Mucosa of gallbladder (tissue), 1 donor: ENCODE results near the gene CYP4A22. TPM values are rescaled to one million over a fixed set of nuclear protein-coding genes. Genes with fewer than 3 reads are reported as not detected.
"Not testable (repeated sequence)": the region's sequence is repeated elsewhere in the genome, so short reads cannot be mapped to it uniquely, and the experiment has no call there.

ENCODE experiments used
- DNase-seq: peaks from one replicate; pipeline ENCODE4 v3.0.0-alpha.2; 2020; ENCODE audit warnings: low spot score
- total RNA-seq: library from RNA; stranded (reverse); gene quantifications from one replicate; pipeline ENCODE4 v1.2.1, GENCODE V29; 2021
- donor health status: DM: no; HTN: no; CAD: no.

CYP4A22 gene
- total RNA-seq, 1 donor from 2014 or later = 0.86 TPM

DNA sequence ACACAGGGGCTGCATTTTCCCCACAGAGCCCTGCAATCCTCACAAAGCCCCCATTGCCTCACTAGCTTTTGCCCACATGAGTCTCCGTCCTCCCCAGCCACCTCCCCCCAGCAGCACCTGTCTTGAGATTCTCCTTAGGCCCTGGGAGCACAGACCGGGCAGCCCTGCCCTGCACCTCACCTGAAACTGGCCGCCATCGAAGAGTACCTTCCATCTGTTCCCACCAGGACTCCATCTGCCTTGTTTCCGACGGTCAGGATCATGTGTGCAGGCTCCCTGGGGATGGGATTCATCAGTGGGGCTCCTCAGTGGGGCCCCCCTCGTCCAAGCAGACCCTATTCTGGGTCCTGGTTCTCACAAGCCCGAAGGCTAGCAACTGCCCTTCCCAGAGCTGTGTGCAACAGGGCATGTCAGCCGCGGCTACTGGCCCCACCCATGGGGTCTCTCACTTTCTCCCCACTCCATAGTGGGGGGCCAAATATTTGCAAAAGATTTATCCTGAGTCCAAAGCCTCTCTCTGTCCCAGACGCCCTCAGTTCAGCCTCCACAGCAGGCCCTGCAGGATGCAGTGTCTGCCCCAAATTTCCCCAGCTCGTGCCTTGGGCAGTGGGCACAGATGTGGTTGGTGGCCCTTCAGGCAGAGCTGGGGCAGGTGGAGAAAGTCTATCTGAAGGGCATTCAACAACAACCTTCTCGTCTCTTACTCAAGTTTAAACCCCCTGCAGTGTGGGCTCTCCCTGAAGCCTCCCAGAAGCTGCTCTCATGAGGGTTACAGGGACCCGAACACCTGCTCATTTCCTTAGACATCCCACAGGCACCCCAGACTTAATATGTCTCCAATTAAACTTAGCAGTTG, 47.8 kb downstream of the CYP4A22 start:
- no peak for DNase-seq

DNA sequence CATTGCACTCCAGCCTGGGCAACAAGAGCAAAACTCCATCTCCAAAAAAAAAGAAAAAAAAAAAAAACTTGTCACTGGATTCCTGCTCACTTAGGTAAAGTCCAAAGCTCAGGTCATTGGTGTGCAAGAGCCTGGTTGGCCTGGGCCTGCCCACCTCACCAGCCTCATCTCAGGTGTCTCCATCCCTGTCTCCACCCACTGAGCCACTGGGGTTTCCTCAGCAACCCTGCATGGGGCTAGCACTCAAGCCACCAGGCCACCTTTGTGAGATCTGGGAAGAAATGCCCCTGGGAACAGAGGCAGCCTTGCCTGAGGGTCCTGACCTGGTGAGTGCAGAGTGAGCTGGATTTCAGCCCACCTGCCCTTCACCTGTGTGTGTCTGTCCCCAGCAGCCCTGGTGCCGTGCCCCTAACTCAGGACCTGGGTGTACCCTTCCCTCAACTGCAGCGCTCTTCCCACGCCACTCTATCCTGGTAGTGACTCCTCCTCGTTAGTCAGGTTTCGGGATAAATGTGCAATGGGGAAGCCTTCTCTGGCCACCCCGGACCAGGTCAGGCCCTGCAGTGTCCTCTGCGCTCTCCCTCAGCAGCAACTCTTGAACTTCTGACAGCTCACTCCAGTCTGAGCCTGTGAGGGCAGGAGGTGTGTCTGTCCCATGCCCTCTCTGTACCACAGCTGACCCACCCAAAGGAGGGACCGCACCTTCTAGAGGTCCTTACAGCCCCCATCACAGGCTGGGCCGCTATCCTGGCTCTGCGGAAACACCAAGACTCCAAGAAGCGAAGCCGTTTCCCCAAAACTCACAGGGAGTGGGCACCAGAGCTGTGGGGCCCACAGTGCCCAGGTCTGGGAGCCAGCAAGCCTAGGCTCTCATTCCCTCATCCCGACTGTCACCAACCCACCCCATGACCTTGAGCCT, 49.3 kb downstream of the CYP4A22 start:
- no peak for DNase-seq

DNA sequence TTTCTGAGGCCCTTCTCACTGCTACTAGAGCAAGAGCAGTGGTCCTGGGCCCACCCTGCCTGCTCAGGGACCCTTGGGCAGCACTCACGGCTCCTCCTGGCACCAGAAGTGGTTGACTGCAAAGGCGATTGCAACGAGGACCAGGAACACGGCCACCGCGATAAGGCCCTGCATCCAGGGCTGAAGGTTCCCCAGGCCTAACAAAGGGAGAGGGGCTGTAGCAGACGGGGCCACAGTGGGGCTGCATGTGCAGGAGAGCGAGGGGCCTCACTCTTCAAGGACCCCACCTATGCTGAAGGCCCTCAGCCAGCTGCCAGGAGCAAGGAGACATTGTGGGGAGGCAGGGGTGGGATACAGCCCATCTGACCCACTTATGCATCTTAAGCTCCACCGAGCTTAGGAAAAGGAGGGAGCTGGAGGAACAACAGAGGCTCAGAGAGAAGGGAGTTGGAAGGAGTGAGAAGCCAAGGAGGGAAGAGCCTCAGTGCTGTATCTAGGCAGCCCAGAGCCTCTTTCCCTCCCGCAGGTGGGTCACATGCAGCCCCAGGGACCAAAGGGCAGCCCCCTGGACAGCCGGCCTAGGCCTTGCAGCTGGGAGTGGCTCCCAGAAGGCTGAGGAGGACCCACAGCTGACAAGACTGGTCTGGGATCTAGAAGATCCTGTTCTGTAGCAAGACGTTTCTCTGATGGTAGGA, 50.1 kb downstream of the CYP4A22 start:
- peak; percentile 42 for DNase-seq

DNA sequence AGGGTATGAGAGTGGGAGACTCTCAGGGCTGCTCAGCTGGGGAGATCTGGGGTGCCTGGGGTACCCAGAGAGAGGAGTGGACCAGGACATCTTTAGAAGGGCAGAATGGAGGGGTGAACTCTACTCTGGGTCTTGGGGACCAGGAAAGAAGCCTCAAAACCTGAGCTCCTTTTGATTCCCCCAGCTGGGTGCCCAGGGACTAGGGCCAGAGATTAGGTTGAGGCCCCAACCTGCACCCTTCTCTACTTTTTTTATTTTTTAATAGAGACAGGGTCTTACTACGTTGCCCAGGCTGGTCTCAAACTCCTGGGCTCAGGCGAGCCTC, 50.6 kb downstream of the CYP4A22 start:
- no peak for DNase-seq

DNA sequence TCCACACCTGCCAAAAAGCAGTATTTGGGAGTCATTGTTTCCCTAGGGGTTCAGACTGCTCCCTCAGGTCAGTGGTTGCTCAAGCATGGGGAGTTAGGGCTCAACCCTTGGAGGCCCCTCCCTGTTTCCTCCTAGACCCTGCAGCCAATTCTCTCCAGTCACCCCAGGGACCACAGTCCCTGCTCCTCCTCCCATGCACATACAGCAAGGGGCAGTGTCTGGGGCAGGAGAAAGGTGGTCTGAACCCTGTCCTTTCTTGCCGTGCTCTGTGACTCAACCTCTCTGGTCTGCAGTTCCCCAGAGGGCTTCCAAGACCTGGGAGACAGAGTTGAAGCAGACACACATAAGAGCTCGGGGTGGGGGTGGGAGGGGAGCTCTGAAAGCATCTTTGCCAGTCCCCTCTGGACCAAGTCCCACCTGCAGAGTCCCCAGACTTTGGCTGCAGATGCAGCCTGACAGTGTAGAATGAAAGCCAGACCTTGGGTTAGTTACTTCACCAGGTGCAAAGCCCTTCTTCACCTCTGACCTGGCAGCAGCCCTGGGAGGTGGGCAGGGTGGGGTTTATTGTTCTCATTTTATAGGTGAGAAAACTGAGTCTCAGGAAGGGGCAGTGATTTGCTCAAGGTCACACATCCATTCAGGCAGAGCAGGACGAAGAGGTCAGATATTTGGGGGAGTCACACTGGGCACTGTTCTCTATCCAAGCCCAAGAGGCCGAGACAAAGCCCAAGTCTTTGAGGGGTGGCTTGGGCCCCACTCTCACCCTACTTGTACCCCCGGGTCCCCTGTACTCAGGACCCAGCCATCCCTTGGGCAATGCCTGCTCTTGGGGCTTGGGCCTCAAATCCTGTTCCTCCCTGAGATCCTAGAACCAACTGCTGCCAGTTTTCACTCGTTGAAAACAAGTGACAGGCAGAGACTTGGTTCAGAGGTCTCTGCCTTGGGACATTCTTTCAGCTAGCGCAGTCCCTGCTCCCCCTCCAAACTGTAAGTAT, 51.8 kb downstream of the CYP4A22 start:
- DNase-seq = no peak

DNA sequence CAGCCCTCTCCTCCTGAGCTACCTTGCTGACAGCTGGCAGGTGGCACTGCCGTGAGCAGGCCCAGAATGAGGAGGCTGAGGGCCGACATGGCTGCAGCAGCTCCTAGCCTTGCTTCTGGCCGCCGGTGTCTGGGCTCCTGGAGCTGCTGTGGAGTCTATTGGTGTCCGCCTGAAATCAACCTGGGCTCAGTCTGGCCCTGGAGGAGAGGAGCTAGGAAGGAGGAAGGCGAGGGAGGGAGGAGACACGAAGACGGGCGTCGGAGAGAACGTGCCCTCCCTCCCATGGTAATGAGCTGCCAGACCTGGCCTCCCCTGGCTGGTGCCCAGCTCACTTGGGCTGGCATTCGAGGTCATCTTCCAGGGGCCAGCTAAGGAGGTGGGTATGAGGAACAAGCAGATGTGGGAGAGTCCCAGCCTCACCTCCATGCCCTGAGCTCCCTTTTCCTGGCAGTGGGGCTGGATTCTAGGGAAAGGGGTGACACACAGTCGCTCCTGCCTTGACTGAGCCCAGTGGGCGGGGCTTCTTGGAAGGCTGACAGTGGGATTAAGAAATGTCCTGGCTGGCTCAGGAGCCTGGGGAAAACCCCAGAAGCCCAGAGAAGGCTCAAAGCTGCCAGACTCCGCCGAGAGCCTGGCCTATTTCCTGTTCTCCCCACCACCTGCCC, 52.7 kb downstream of the CYP4A22 start, which contains the start of gene PDZK1IP1:
Gene PDZK1IP1 (minus strand): TSS at position 193 of the 665 bp plus-strand sequence. CDS start 104 bp downstream, at position 89.
- peak; percentile 93 for DNase-seq

DNA sequence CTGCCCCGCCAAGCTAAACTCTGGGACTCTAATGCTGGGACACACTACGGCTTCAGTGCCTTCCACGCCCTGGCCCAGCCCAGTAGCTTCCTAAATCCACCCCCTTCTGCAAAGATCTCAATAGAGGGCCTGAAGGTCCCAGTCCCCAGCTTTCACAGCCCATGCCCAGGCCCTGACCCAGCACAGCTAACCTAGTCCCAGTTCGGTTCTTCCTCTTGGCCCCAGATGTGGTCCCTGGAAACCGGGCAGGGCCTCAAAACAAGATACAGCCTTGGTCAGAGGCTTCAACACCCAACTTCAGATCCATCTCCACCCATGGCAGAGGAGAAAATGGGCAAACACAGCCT, 53.2 kb downstream of the CYP4A22 start:
- DNase-seq = no peak

DNA sequence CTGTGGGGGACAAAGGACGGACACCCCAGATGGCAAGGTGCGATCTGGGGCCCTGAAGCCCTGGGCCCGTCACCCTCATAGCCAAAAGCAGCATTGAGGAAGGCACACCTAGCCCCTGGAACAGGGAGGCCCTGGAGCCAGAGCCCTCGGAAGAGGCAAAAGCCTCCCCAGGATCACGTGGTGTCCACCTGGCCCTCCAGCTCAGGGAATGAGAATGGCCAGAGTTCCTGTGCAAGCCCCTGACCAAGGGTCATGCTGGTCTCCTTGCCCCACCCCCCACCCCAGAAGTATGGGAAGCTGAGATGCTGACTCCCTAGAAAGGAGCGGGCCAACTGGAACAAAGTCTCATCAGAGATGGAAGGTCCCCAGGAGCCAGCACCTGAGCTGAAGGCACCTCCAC, 53.6 kb downstream of the CYP4A22 start:
- DNase-seq = no peak

DNA sequence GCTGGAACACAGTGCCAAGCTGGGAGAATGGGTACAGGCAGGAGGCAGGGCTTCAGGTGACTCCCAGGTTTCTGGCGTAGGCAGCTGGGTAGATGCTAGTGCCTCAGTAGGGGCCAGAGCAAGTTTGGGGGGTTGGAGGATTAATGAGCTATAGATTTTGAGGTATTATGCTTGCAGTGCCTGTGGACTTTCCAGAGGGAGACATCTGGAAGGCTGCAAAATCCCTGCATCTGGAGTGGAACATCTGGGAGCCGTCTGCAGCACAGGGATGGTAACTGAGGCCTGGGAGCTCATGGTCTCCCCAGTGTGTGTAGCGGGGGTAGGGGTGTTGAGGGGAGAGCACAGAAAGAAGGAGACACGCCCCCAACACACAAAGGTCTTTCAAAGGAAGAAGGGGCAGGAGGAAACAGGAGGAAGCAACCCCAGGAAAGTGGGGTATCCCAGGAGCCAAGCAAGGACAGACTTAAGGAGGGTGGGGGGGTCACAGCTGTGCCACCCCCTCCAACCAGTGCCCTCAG, 54.8 kb downstream of the CYP4A22 start:
- peak; percentile 45 for DNase-seq

DNA sequence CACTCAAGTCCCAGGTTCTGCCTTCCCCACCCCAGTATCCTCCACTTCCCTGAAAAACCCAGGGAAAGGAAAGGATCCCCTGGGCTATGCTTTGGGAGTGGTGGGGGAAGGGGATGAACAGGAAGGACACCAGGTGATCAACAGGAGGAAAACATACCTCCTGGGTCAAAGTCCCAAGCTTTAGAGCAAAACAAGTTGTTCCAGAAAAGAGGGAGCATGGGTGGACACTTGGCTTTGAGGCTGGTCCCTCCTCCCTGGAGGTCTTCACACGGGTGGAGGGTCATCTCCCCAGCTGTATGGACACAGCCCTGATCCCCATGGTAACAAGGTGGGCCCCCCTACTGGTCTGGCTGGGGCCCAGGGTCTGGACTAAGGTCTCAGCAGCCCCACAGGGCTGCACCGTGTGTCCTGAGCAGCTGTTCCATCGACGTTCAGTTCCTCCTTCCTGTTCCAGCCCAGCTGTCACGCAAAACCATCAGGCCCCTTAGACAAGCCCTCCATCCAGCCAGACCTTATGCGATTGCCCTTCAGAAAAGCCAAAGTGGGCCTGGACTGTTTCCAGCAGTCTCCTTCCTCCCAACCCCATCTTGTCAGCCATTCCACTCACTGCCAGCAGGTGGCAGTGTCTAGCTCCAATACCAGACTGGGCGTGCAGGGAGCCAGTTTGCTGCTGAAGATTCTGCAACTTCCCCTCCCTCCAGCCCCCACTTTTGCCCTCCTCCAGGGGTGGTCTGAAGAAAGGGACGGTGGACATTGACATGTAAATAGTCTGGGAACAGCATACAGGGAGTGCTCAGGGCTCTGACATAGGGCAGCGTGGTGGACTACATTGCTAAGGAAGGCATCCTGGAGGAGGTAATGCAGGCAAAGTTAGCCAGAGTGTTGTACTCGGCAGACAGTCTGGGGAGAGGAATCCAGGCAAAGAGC, 55.5 kb downstream of the CYP4A22 start:
- DNase-seq = peak; percentile 83

DNA sequence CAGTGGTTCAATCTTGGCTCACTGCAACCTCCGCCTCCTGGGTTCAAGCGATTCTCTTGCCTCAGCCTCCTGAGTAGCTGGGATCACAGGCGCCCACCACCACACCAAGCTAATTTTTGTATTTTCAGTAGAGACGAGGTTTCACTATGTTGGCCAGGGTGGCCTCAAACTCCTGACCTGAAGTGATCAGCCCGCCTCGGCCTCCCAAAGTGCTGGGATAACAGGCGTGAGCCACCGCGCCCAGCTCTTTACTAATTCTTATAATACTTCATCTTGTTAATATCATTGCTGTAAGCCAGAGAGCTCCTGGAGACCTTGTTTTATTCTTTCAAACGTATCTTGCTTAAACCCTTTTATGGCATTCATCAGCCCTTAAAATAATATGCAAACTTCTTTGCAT, 56.3 kb downstream of the CYP4A22 start:
- not testable (repeated sequence) for DNase-seq

DNA sequence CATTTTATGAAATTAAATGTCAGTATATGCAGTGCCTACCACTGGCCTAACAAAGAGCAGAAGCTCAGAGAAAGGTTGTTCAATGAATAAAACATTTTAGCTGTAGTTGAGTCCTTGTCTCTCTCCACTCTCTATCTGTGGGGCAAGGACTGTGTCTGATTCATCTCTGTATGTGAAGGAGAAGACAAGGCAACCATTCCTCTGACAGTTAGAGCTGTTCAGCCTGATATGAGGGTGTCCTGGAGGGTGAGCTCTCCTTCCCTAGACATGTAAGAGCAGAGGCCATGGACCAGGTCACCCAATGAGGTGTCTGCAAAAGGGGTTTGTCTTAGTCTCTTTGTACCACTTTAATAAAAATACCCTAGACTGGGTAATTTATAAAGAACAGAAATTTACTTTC, 57.1 kb downstream of the CYP4A22 start:
- DNase-seq = no peak

DNA sequence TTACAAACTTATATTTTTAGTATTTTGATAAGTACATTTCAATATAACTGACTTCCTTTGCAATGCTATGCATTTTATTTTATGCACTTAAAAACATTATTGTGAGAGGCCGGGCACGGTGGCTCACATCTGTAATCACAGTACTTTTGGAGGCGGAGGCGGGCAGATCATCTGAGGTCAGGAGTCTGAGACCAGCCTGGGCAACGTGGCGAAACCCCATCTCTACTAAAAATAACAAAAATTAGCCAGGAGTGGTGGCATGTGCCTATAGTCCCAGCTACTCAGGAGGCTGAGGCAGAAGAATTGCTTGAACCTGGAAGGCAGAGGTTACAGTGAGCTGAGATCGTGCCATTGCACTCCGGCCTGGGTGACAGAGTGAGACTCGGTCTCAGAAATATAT, 58.7 kb downstream of the CYP4A22 start:
- DNase-seq = not testable (repeated sequence)

DNA sequence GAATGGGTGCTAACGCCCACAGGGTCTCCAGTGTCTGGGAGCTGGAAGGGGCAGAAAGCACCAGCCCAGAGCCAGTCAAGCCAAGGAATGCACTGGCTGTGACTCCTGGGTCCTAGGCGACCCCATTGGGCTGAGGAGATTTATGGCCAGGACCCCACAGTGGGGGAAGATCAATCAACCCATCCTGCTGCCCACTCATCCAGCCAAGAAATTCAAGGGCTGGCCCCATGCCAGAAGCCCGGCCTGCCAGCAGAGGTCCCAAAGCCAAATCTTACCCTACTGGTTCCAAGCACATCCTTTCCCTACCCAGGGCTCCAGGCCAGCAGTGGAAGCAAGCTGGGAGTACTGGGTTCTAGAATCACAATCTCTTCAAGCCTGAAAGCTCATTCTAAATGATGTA, 59.4 kb downstream of the CYP4A22 start:
- no peak for DNase-seq

DNA sequence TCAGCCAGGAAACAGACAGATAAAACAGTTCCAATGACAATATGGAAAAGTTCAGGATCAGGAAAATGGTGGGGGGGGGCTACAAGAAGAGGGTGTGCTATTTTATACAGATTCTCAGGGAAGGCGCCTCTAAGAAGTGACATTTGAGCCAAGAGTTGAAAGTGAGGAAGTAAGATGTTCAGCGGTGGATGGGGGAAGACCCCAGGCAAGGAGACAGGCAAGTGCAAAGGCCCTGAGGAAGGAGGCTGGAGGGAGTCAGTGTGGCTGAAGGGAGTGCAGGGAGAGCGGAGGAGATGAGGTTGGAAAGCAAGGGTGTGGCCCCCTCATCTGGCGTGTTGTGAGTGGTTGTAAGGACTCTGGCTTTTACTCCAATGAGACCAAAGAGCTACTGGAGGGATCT, 61.0 kb downstream of the CYP4A22 start:
- no peak for DNase-seq
